Sigmoid colon (tissue), 4 donors: ENCODE measurements around the gene SNCAIP.

Experiments
- CTCF ChIP-seq, 4 experiments: fragments of 450-650 bp in 3 of 4; fragments of 200-600 bp in 1 of 4; IDR thresholded peaks; one replicate each; pipeline ENCODE4 v1.5.1; 2016 to 2019; ENCODE audit warnings: antibody characterized with exemption in 4 of 4, mild to moderate bottlenecking in 3 of 4, moderate library complexity in 2 of 4
- EP300 ChIP-seq, 4 donors: sonication (generic); formaldehyde crosslinking; IDR thresholded peaks; one replicate each; pipeline ENCODE4 v1.6.1; 2017; ENCODE audit warnings: antibody characterized with exemption in 4 of 4
- POLR2A ChIP-seq, 2 donors: fragments of 450-650 bp; IDR thresholded peaks; one replicate each; pipeline ENCODE4 v1.6.1; 2016; ENCODE audit warnings: antibody characterized with exemption in 2 of 2, mild to moderate bottlenecking in 2 of 2, moderate library complexity in 2 of 2
- POLR2AphosphoS5 ChIP-seq, 4 donors: sonication (generic); formaldehyde crosslinking; IDR thresholded peaks; one replicate each; pipeline ENCODE4 v1.6.1; 2017; ENCODE audit warnings: antibody characterized with exemption in 4 of 4

- TF ChIP-seq POLR2A (IDR thresholded peaks at IDR 0.05) = no peak
- no peak for TF ChIP-seq CTCF (IDR thresholded peaks at IDR 0.05)
- no peak for TF ChIP-seq EP300 (IDR thresholded peaks at IDR 0.05)
- no peak for TF ChIP-seq POLR2AphosphoS5 (IDR thresholded peaks at IDR 0.05)
Measured at GRCh38 chr5:122369253-122369815, 57.3 kb downstream of the SNCAIP start.
